ENCODE measurements around the gene SMIM5. TPM values are rescaled to one million over a fixed set of nuclear protein-coding genes. Genes with fewer than 3 reads are reported as not detected.

Gene SMIM5
- total RNA-seq, 1 donor from 2014 or later: 1.7 TPM

GRCh38 chr17:75589012-75589918 lies 44.0 kb upstream of the SMIM5 start:
- no peaks in the 10 kb centered on the region for H3K9me3 Mint-ChIP-seq
- ChIA-PET POLR2A (interaction anchor here (0.7 to 2.7 kb wide), 19 partner anchors 16 to 515 kb away, joined by 3 to 29 read pairs (median 4); partner anchors contain the start of genes LLGL2, NUP85, SLC25A19 and TMEM94), CTCF (interaction anchor here (1.2 to 2.2 kb wide), 8 partner anchors 9 to 164 kb away, joined by 3 to 14 read pairs (median 6); partner anchors contain the start of genes SMIM5 and TSEN54)
- ATAC-seq (ENCODE audit: low read depth) (peak; percentile 84), DNase-seq (peak; percentile 97)
- intact Hi-C loops (cut with micrococcal nuclease): loop anchor here (1.0 to 5.0 kb wide), 6 partner anchors 18 to 318 kb away; partner anchors contain the start of genes MIF4GD and TSEN54
- TF ChIP-seq CTCF (IDR thresholded peaks at IDR 0.05): no peak
- H3K36me3 Mint-ChIP-seq (ENCODE audit: low read depth): peaks cover 2% of the 10 kb centered on the region
- peaks cover 16% of the 10 kb centered on the region for H3K4me1 Mint-ChIP-seq
- no peaks in the 10 kb centered on the region for H3K27me3 Mint-ChIP-seq
- H3K27ac Mint-ChIP-seq: peak overlapping the region; percentile 73
- H3K4me3 Mint-ChIP-seq: peak overlapping the region; percentile 84

- H3K4me3 Mint-ChIP-seq: peak overlapping the region; percentile 35
- H3K36me3 Mint-ChIP-seq (ENCODE audit: low read depth): peaks cover 2% of the 10 kb centered on the region
- ChIA-PET POLR2A (interaction anchor here (0.6 to 1.0 kb wide), 3 partner anchors 8 to 73 kb away, joined by 4 to 5 read pairs (median 5); partner anchors contain the start of gene TSEN54), CTCF (interaction anchor here (1.2 to 2.2 kb wide), 3 partner anchors 43 to 160 kb away, joined by 3 to 14 read pairs (median 10); partner anchors contain the start of genes SMIM5 and TSEN54)
- H3K4me1 Mint-ChIP-seq: peaks cover 16% of the 10 kb centered on the region
- H3K27ac Mint-ChIP-seq: no peak overlapping the region
- DNase-seq: no peak
- intact Hi-C loops (cut with micrococcal nuclease): loop anchor here (1.0 to 5.0 kb wide), 6 partner anchors 19 to 319 kb away; partner anchors contain the start of genes MIF4GD and TSEN54
- H3K9me3 Mint-ChIP-seq: no peaks in the 10 kb centered on the region
- no peak for TF ChIP-seq CTCF (IDR thresholded peaks at IDR 0.05)
- ATAC-seq (ENCODE audit: low read depth): no peak
- H3K27me3 Mint-ChIP-seq: no peaks in the 10 kb centered on the region
These were observed 43.3 kb upstream of the SMIM5 start for GRCh38 chr17:75589919-75590303.

- H3K4me3 Mint-ChIP-seq: peak overlapping the region; percentile 35
- DNase-seq (no peak), ATAC-seq (ENCODE audit: low read depth) (no peak)
- H3K27ac Mint-ChIP-seq: no peak overlapping the region
- TF ChIP-seq CTCF (IDR thresholded peaks at IDR 0.05): no peak
- ChIA-PET POLR2A (interaction anchor here (0.6 to 1.0 kb wide), 4 partner anchors 8 to 74 kb away, joined by 3 to 5 read pairs (median 4); partner anchors contain the start of gene TSEN54), CTCF (interaction anchor here (1.2 to 1.6 kb wide), 2 partner anchors 43 to 160 kb away, joined by 3 to 10 read pairs; partner anchors contain the start of gene SMIM5)
- peaks cover 2% of the 10 kb centered on the region for H3K36me3 Mint-ChIP-seq (ENCODE audit: low read depth)
- H3K27me3 Mint-ChIP-seq: no peaks in the 10 kb centered on the region
- peaks cover 16% of the 10 kb centered on the region for H3K4me1 Mint-ChIP-seq
- no peaks in the 10 kb centered on the region for H3K9me3 Mint-ChIP-seq
- intact Hi-C loops (cut with micrococcal nuclease): no loop called here
These were observed 42.9 kb upstream of the SMIM5 start for GRCh38 chr17:75590314-75590761.

- ChIA-PET POLR2A (interaction anchor here (0.6 to 1.0 kb wide), 2 partner anchors 13 to 20 kb away, joined by 3 to 4 read pairs; no protein-coding TSS in a partner anchor), CTCF (interaction anchor here (1.0 to 1.6 kb wide), 3 partner anchors 42 to 161 kb away, joined by 3 to 10 read pairs (median 3); partner anchors contain the start of gene SMIM5)
- Mint-ChIP-seq H3K4me1 (peaks cover 16% of the 10 kb centered on the region), H3K36me3 (ENCODE audit: low read depth) (peaks cover 2% of the 10 kb centered on the region), H3K27ac (peak overlapping the region; percentile 50), H3K4me3 (peak overlapping the region; percentile 30), H3K9me3 (no peaks in the 10 kb centered on the region), H3K27me3 (no peaks in the 10 kb centered on the region)
- intact Hi-C loops (cut with micrococcal nuclease): no loop called here
- no peak for DNase-seq
- no peak for TF ChIP-seq CTCF (IDR thresholded peaks at IDR 0.05)
- ATAC-seq (ENCODE audit: low read depth): no peak
These were observed 42.1 kb upstream of the SMIM5 start for GRCh38 chr17:75590849-75591721.
